K562 (cell line): Measurements from ENCODE around the gene SH2D5. TPM values are rescaled to one million over a fixed set of nuclear protein-coding genes. Genes with fewer than 3 reads are reported as not detected.

Experiments used
- ATAC-seq: fragments of 200-7000 bp; cut with Tn5 transposase; 3 replicates; pipeline ENCODE4 v1.9.1; 2020; ENCODE audit warnings: moderate library complexity
- BruUV-seq: library from RNA; stranded (reverse); fragments of 400-500 nt; replicated peaks from 2 replicates; lab custom pipeline; 2021; lab: Mats Ljungman, UMichigan
- CTCF ChIA-PET: fragments of 300-600 bp; formaldehyde crosslinking; extraction: SDS; loops from one replicate; lab custom pipeline; 2021; ENCODE audit warnings: low intra/inter-chr PET ratio; lab: Yijun Ruan, JAX
- POLR2A ChIA-PET: fragments of 300-600, 350-650 bp; sonication (Branson Sonifier 250); formaldehyde crosslinking; extraction: SDS; loops from one replicate; lab custom pipeline; 2021; ENCODE audit warnings: antibody characterized with exemption, inconsistent platforms; lab: Yijun Ruan, JAX
- DNase-seq, 4 experiments: peaks; one replicate each; pipeline versions ENCODE4 v3.0.0 to v3.0.0-alpha.2; 2011 to 2018; ENCODE audit warnings: low spot score in 3 of 4, mixed read lengths in 3 of 4; ENCODE audit errors: extremely low read depth in 1 of 4
- FAIRE-seq: peaks from 2 replicates; lab custom pipeline; 2011; peaks lifted over from hg19 to GRCh38; lab: Jason Lieb, UNC
- H2AFZ ChIP-seq: 2 replicates; pipeline ENCODE4 v1.6.0; 2011; ENCODE audit warnings: low read depth, low read length, control low read depth, inconsistent platforms
- H3K27ac ChIP-seq: fragments of 200-600 bp; 3 replicates; pipeline ENCODE4 v1.8.0; 2011; ENCODE audit warnings: low read depth, mild to moderate bottlenecking, control low read depth, inconsistent platforms, low read length, moderate library complexity, mixed read lengths; ENCODE audit errors: extremely low read depth
- H3K27me3 ChIP-seq, 2 experiments: fragments of 300-600 bp in 1 of 2; 2 replicates in 1 of 2; 3 replicates in 1 of 2; pipeline versions ENCODE4 v1.6.0 to v1.8.0; 2011; ENCODE audit warnings: inconsistent platforms in 2 of 2, low read length in 2 of 2, mild to moderate bottlenecking in 1 of 2, mixed read lengths in 1 of 2, moderate library complexity in 1 of 2; ENCODE audit not compliant: control insufficient read depth in 2 of 2, insufficient read depth in 2 of 2
- H3K36me3 ChIP-seq: fragments of 300-600 bp; 3 replicates; pipeline ENCODE4 v1.8.0; 2011; ENCODE audit warnings: mild to moderate bottlenecking, low read length, inconsistent platforms; ENCODE audit not compliant: control insufficient read depth, insufficient read depth
- H3K4me1 ChIP-seq, 2 experiments: fragments of 200-600 bp in 1 of 2; replicated peaks in 1 of 2; 2 replicates in 1 of 2; 3 replicates in 1 of 2; pipeline versions ENCODE4 v1.5.1 to v1.8.0; 2011; ENCODE audit warnings: inconsistent platforms in 2 of 2, low read length in 2 of 2, mild to moderate bottlenecking in 1 of 2, mixed read lengths in 1 of 2, moderate library complexity in 1 of 2; ENCODE audit not compliant: control insufficient read depth in 2 of 2, insufficient read depth in 2 of 2
- H3K4me2 ChIP-seq: 2 replicates; pipeline ENCODE4 v1.6.1; 2011; ENCODE audit warnings: low read length, control low read depth, inconsistent platforms, mixed read lengths; ENCODE audit not compliant: insufficient read depth
- H3K4me3 ChIP-seq: fragments of 200-600 bp; sonication (generic), shearing (Covaris generic); 2 replicates; pipeline ENCODE4 v1.5.1; 2016; ENCODE audit warnings: control low read depth, inconsistent platforms
- H3K79me2 ChIP-seq: fragments of 200-600 bp; 3 replicates; pipeline ENCODE4 v1.8.0; 2011; ENCODE audit warnings: low read length, inconsistent platforms; ENCODE audit not compliant: control insufficient read depth, insufficient read depth
- H3K9ac ChIP-seq, 2 experiments: 2 replicates each; pipeline versions ENCODE4 v1.6.0 to v1.6.1; 2011; ENCODE audit warnings: low read depth in 2 of 2, low read length in 2 of 2, control low read depth in 1 of 2, inconsistent platforms in 1 of 2, mild to moderate bottlenecking in 1 of 2, mixed read lengths in 1 of 2; ENCODE audit not compliant: insufficient read depth in 1 of 2
- H3K9me1 ChIP-seq: one replicate; pipeline ENCODE4 v1.6.0; 2011; ENCODE audit warnings: inconsistent platforms, mild to moderate bottlenecking, low read length, moderate library complexity; ENCODE audit not compliant: control insufficient read depth, insufficient read depth
- H3K9me3 ChIP-seq: replicated peaks from 2 replicates; pipeline ENCODE4 v1.5.1; 2011; ENCODE audit warnings: low read depth, low read length, inconsistent platforms; ENCODE audit not compliant: control insufficient read depth, insufficient read depth
- H4K20me1 ChIP-seq: replicated peaks from 2 replicates; pipeline ENCODE4 v1.6.1; 2011; ENCODE audit warnings: low read length, inconsistent platforms, mixed read lengths; ENCODE audit not compliant: control insufficient read depth, insufficient read depth
- ATF1 ChIP-seq, 2 experiments: fragments of 450-650 bp in 1 of 2; IDR thresholded peaks; 2 replicates each; pipeline ENCODE4 v1.6.1; 2016; ENCODE audit warnings: missing compliant biosample characterization in 1 of 2, missing genetic modification characterization in 1 of 2
- NR2C2 ChIP-seq, 2 experiments: fragments of 200-800 bp in 1 of 2; sonication (Bioruptor generic) in 1 of 2; sonication (generic) in 1 of 2; formaldehyde crosslinking in 1 of 2; IDR thresholded peaks; 2 replicates each; pipeline versions ENCODE4 v1.6.1 to v1.8.0; 2016 to 2022; ENCODE audit warnings: mild to moderate bottlenecking in 1 of 2, missing compliant biosample characterization in 1 of 2, missing genetic modification characterization in 1 of 2, missing genetic modification reagents in 1 of 2
- RFX1 ChIP-seq: fragments of 450-650 bp; IDR thresholded peaks from 2 replicates; pipeline ENCODE4 v1.6.1; 2016; ENCODE audit warnings: mild to moderate bottlenecking, moderate library complexity
- WGBS: fragments of 100-300 bp; shearing (Covaris generic); methylation state at CpG from one replicate; pipeline ENCODE4 v1.1.6; 2016; ENCODE audit warnings: low coverage, mixed read lengths; ENCODE audit not compliant: insufficient coverage; ENCODE audit errors: missing lambda C conversion rate; 5-methylcytosine and 5-hydroxymethylcytosine counted together
- in situ Hi-C: fragments of 300-500 bp; cut with MboI; formaldehyde crosslinking; loops from 4 replicates; pipeline ENCODE4 v1.15.0; 2018; ENCODE audit warnings: inconsistent platforms, mixed read lengths
- intact Hi-C: fragments of 100-400 bp; cut with micrococcal nuclease; formaldehyde crosslinking; loops from 2 replicates; pipeline ENCODE4 v1.14.2; 2022
- polyA plus RNA-seq, 8 experiments: library from polyadenylated mRNA; depleted of rRNA in 4 of 8; stranded (reverse) in 5 of 8; unstranded in 3 of 8; fragments of >200 nt; fragmentation: Nextera tagmentation in 2 of 8; fragmentation: Illumina TruSeq in 1 of 8; extraction: Ambion mirVana in 2 of 8; extraction: Trizol in 1 of 8; gene quantifications; 2 replicates each; pipeline versions ENCODE4 v1.2.1 to v1.2.3, GENCODE V29; 2011 to 2014; ENCODE audit warnings: inconsistent platforms in 1 of 8, missing spikeins in 1 of 8
- total RNA-seq, 7 experiments: library from RNA; depleted of rRNA in 6 of 7; stranded (reverse); fragments of >200 nt in 6 of 7; fragmentation: Illumina TruSeq in 2 of 7; extraction: Trizol in 2 of 7; gene quantifications; 2 replicates each; pipeline versions ENCODE4 v1.2.1 to v1.2.3, GENCODE V29; 2011 to 2021; ENCODE audit warnings: low replicate concordance in 1 of 7

SH2D5 gene
- total and polyA plus RNA-seq, 9 of the 15 experiments (the other 6 are each of a cell fraction or from before 2014, with no cell fraction given), result 0.06 to 0.11 TPM; not detected in 7

- no peaks in the 10 kb centered on the region for H3K36me3 ChIP-seq
- no peak overlapping the region for H2AFZ ChIP-seq
- H3K27me3 ChIP-seq, result peaks cover 50 to 80% of the 10 kb centered on the region in 2 experiments
- no peaks in the 10 kb centered on the region for H3K9me3 ChIP-seq
- peak; percentile 16; the same call in 2 of the 3 replicates for ATAC-seq
- H3K9ac ChIP-seq, result no peak overlapping the region
- ChIA-PET POLR2A (interaction anchor here (0.6 to 1.0 kb wide), 6 partner anchors 9 to 489 kb away, joined by 3 to 4 read pairs (median 3); no protein-coding TSS in a partner anchor), CTCF (no interaction called here)
- DNase-seq, result no peak
- H3K27ac ChIP-seq, result no peak overlapping the region
- H3K4me3 ChIP-seq, result no peak overlapping the region
- TF ChIP-seq NR2C2 (CRISPR knock-in tag; IDR thresholded peaks at IDR 0.05) (no peak), NR2C2 (tag; IDR thresholded peaks at IDR 0.05) (no peak), ATF1 (CRISPR knock-in tag; IDR thresholded peaks at IDR 0.05) (no peak), ATF1 (tag; IDR thresholded peaks at IDR 0.05) (no peak), RFX1 (peak; percentile 92)
- intact Hi-C loops (no loop called here), in situ Hi-C loops (no loop called here)
- H3K4me1 ChIP-seq, result peaks cover 0 to 27% of the 10 kb centered on the region in 2 experiments; a peak in 2 of 5 replicates
- H4K20me1 ChIP-seq, result 0 out of 2 replicates have a peak, but pooled peaks cover 6% of the 10 kb centered on the region
- no TSS peak for BruUV-seq
- whole genome bisulfite sequencing, result 14% methylated on average over 26 of the region's 26 CpGs
- no peaks in the 10 kb centered on the region for H3K79me2 ChIP-seq
- H3K4me2 ChIP-seq, result no peak overlapping the region
- no peak for FAIRE-seq
- H3K9me1 ChIP-seq, result no peaks in the 10 kb centered on the region
These were observed 45.4 kb downstream of the SH2D5 start for GRCh38 chr1:20686883-20687725.
